Measurements from ENCODE around the gene TRABD.

The TRABD gene

GRCh38 chr22:50188356-50188755 lies 2.6 kb downstream of the TRABD start:
- TF ChIP-seq CTCF (IDR thresholded peaks at IDR 0.05; ENCODE audit: low read depth, low read length) = no peak
- DNase-seq (ENCODE audit: low read depth in 2 of 2) = no peak
- H3K4me3 ChIP-seq (replicated peaks in 1 of 2; ENCODE audit: low read depth in 2 of 2, low read length in 2 of 2) = no peak overlapping the region

GRCh38 chr22:50189184-50189848 lies 3.6 kb downstream of the TRABD start:
- no peak for TF ChIP-seq CTCF (IDR thresholded peaks at IDR 0.05; ENCODE audit: low read depth, low read length)
- no peak overlapping the region for H3K4me3 ChIP-seq (replicated peaks in 1 of 2; ENCODE audit: low read depth in 2 of 2, low read length in 2 of 2)
- no peak for DNase-seq (ENCODE audit: low read depth in 2 of 2)

GRCh38 chr22:50189849-50190181 lies 4.1 kb downstream of the TRABD start:
- DNase-seq (ENCODE audit: low read depth in 2 of 2) = no peak
- H3K4me3 ChIP-seq (replicated peaks in 1 of 2; ENCODE audit: low read depth in 2 of 2, low read length in 2 of 2) = peak overlapping the region in 1 of 2 donors; percentile 38
- TF ChIP-seq CTCF (IDR thresholded peaks at IDR 0.05; ENCODE audit: low read depth, low read length) = no peak

GRCh38 chr22:50190182-50190940 lies 4.6 kb downstream of the TRABD start:
- peak overlapping the region; percentile 38 to 44 for H3K4me3 ChIP-seq (replicated peaks in 1 of 2; ENCODE audit: low read depth in 2 of 2, low read length in 2 of 2)
- DNase-seq (ENCODE audit: low read depth in 2 of 2) = peak; percentile 57 to 68
- peak; percentile 19 for TF ChIP-seq CTCF (IDR thresholded peaks at IDR 0.05; ENCODE audit: low read depth, low read length)

- peak overlapping the region; percentile 38 to 44 for H3K4me3 ChIP-seq (replicated peaks in 1 of 2; ENCODE audit: low read depth in 2 of 2, low read length in 2 of 2)
- peak in 1 of 2 donors; percentile 32 for DNase-seq (ENCODE audit: low read depth in 2 of 2)
- no peak for TF ChIP-seq CTCF (IDR thresholded peaks at IDR 0.05; ENCODE audit: low read depth, low read length)
Measured at GRCh38 chr22:50190941-50191741, 5.4 kb downstream of the TRABD start.

- no peak for TF ChIP-seq CTCF (IDR thresholded peaks at IDR 0.05; ENCODE audit: low read depth, low read length)
- DNase-seq (ENCODE audit: low read depth in 2 of 2) = no peak
- H3K4me3 ChIP-seq (replicated peaks in 1 of 2; ENCODE audit: low read depth in 2 of 2, low read length in 2 of 2) = no peak overlapping the region
Measured at GRCh38 chr22:50192436-50193204, 6.9 kb downstream of the TRABD start.

Data from cardiac fibroblast (primary cell).